Stimulated activated effector memory CD8-positive, alpha-beta T cell treated with anti-CD3 and anti-CD28 coated beads, Interleukin-12 subunit alpha, Interleukin-12 subunit beta, amount 100 ng/mL, for 72 hours (primary cell): ENCODE results near the gene KLHDC10.
A peak's percentile ranks its signal among the peaks of the same experiment; 100 is the strongest.
"Not testable (repeated sequence)": the region's sequence is repeated elsewhere in the genome, so short reads cannot be mapped to it uniquely, and the experiment has no call there.

Experiments
- ATAC-seq: fragments of 150-1000 bp; cut with Tn5 transposase; 2 replicates; pipeline ENCODE4 v1.10.0; 2021
- DNase-seq, 2 donors: peaks; one replicate each; pipeline ENCODE4 v3.0.0; 2021 to 2022; ENCODE audit warnings: low spot score in 2 of 2
- H3K27ac Mint-ChIP-seq: one replicate; pipeline ENCODE4 v1.8.0; 2022; ENCODE audit warnings: mild to moderate bottlenecking, mixed read lengths
- H3K36me3 Mint-ChIP-seq: one replicate; pipeline ENCODE4 v1.8.0; 2022; ENCODE audit warnings: mild to moderate bottlenecking, mixed read lengths
- H3K4me1 Mint-ChIP-seq: one replicate; pipeline ENCODE4 v1.8.0; 2022; ENCODE audit warnings: mixed read lengths
- H3K4me3 Mint-ChIP-seq: one replicate; pipeline ENCODE4 v1.8.0; 2022; ENCODE audit warnings: mild to moderate bottlenecking, mixed read lengths
- H3K9me3 Mint-ChIP-seq: one replicate; pipeline ENCODE4 v1.8.0; 2022; ENCODE audit warnings: mixed read lengths

KLHDC10 gene

GRCh38 chr7:130065500-130066152 lies 4.7 kb upstream of the KLHDC10 start:
- Mint-ChIP-seq H3K27ac (no peak overlapping the region), H3K4me3 (no peak overlapping the region), H3K36me3 (peaks cover 7% of the 10 kb centered on the region), H3K9me3 (no peaks in the 10 kb centered on the region), H3K4me1 (peaks cover 9% of the 10 kb centered on the region)
- no peak for ATAC-seq
- no peak for DNase-seq

- peak overlapping the region; percentile 86 for H3K27ac Mint-ChIP-seq
- H3K36me3 Mint-ChIP-seq = peaks cover 7% of the 10 kb centered on the region
- H3K4me3 Mint-ChIP-seq = peak overlapping the region; percentile 91
- DNase-seq (no peak), ATAC-seq (no peak)
- H3K4me1 Mint-ChIP-seq = peaks cover 30% of the 10 kb centered on the region
- H3K9me3 Mint-ChIP-seq = no peaks in the 10 kb centered on the region
Observed at GRCh38 chr7:130069179-130069977, 956 bp upstream of the KLHDC10 start.

- H3K27ac Mint-ChIP-seq = peak overlapping the region; percentile 86
- peaks cover 43% of the 10 kb centered on the region for H3K4me1 Mint-ChIP-seq
- ATAC-seq (no peak), DNase-seq (no peak)
- H3K36me3 Mint-ChIP-seq = peaks cover 7% of the 10 kb centered on the region
- H3K9me3 Mint-ChIP-seq = no peaks in the 10 kb centered on the region
- peak overlapping the region; percentile 91 for H3K4me3 Mint-ChIP-seq
Observed at GRCh38 chr7:130070861-130071622, 708 bp downstream of the KLHDC10 start.

DNA sequence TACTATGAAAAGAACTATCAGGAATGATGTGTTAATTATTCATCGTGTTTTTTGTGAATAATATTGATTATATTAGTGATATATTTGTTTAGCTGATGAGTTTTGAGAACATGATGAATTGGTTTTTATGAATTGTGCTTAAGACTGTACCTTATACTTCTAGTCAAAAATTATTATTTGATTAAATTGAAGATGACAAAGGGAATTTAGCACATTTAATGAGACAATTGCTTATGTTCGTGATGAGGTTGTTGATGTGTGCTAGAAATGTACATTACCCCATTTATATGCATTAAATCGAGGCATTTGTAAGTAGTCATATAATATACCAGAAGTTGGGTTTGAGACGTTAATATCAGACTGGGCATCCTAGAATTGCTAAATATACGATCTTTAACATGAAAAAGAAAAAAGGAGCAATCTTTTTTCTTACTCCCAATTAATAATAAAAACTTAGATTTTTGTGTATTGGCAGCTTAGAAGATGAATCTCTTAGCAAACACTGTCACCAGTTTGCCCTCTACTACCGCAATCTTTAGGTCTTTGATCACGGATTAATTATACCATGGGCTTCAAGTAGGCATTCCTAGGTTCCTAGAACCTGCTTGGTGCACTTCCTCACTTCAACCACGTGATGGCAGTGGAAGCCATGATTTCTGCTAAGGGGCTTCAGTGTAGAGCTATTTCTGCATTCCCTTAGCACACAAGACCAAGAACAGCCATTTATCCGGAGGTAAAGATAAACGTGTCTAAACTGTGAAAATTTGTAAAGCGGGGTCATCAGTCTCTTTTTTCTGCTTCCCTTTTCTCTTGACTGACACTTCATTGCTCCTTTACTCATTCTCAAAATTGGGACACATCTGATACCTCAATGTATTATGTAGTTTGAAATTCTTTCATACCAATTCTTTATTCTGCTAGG lies 1.6 kb downstream of the KLHDC10 start:
- DNase-seq (peak; percentile 38 to 70), ATAC-seq (peak; percentile 43)
- H3K9me3 Mint-ChIP-seq = no peaks in the 10 kb centered on the region
- H3K27ac Mint-ChIP-seq = no peak overlapping the region
- H3K4me1 Mint-ChIP-seq = peaks cover 43% of the 10 kb centered on the region
- H3K4me3 Mint-ChIP-seq = peak overlapping the region; percentile 91
- peaks cover 7% of the 10 kb centered on the region for H3K36me3 Mint-ChIP-seq

- DNase-seq (peak in 1 of 2 donors; percentile 43), ATAC-seq (no peak)
- H3K9me3 Mint-ChIP-seq = no peaks in the 10 kb centered on the region
- peaks cover 30% of the 10 kb centered on the region for H3K4me1 Mint-ChIP-seq
- H3K4me3 Mint-ChIP-seq = no peak overlapping the region
- H3K27ac Mint-ChIP-seq = no peak overlapping the region
- peaks cover 13% of the 10 kb centered on the region for H3K36me3 Mint-ChIP-seq
Observed at GRCh38 chr7:130079846-130080394, 9.6 kb downstream of the KLHDC10 start.

DNA sequence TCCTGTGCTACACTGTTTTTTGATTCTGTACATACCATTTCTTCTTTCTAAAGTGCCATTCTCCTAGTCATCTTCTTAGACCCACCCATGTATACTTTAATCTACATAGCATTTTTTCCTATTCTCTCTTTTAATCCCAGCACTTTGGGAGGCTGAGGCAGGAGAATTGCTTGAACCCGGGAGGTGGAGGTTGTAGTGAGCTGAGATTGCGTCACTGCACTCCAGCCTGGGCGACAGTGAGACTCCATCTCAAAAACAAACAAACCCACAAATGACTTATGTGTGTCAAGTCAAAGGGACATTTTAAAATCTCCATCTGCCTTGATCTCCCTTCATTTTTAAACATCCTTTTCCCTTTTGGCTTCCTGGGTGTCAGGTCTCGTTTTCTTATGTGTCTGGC lies 13.2 kb downstream of the KLHDC10 start:
- not testable (repeated sequence) for H3K36me3 Mint-ChIP-seq, H3K4me3 Mint-ChIP-seq, H3K9me3 Mint-ChIP-seq, H3K27ac Mint-ChIP-seq, ATAC-seq
- H3K4me1 Mint-ChIP-seq = peaks cover 27% of the 10 kb centered on the region
- peak in 1 of 2 donors; percentile 7 for DNase-seq

- H3K36me3 Mint-ChIP-seq = no peaks in the 10 kb centered on the region
- H3K27ac Mint-ChIP-seq = peak overlapping the region; percentile 4
- ATAC-seq (peak; percentile 28), DNase-seq (peak in 1 of 2 donors; percentile 10)
- no peak overlapping the region for H3K4me3 Mint-ChIP-seq
- H3K9me3 Mint-ChIP-seq = no peaks in the 10 kb centered on the region
- H3K4me1 Mint-ChIP-seq = peaks cover 30% of the 10 kb centered on the region
Observed at GRCh38 chr7:130084037-130084875, 13.9 kb downstream of the KLHDC10 start.

DNA sequence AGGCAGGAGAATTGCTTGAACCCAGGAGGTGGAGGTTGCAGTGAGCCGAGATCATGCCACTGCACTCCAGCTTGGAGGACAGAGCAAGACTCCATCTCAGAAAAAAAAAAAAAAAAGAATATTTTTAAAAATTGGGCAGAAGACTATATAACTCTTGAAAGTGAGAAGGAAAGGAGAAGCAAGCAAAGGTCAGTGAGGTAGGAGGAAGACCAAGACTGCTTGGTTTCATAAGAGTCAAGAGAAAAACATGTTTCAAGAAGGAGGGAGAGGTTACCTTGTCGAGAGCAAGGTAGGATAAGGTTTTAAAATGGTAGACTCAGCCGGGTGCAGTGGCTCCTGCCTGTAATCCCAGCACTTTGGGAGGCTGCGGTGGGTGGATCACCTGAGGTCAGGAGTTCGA lies 14.9 kb downstream of the KLHDC10 start:
- H3K4me3 Mint-ChIP-seq, DNase-seq, ATAC-seq, H3K27ac Mint-ChIP-seq, H3K9me3 Mint-ChIP-seq, H3K36me3 Mint-ChIP-seq: not testable (repeated sequence)
- peaks cover 30% of the 10 kb centered on the region for H3K4me1 Mint-ChIP-seq

GRCh38 chr7:130086938-130087337 lies 16.6 kb downstream of the KLHDC10 start:
- Mint-ChIP-seq H3K4me1 (peaks cover 43% of the 10 kb centered on the region), H3K27ac (no peak overlapping the region), H3K9me3 (no peaks in the 10 kb centered on the region), H3K4me3 (no peak overlapping the region), H3K36me3 (peaks cover 5% of the 10 kb centered on the region)
- DNase-seq (peak in 1 of 2 donors; percentile 18), ATAC-seq (no peak)

DNA sequence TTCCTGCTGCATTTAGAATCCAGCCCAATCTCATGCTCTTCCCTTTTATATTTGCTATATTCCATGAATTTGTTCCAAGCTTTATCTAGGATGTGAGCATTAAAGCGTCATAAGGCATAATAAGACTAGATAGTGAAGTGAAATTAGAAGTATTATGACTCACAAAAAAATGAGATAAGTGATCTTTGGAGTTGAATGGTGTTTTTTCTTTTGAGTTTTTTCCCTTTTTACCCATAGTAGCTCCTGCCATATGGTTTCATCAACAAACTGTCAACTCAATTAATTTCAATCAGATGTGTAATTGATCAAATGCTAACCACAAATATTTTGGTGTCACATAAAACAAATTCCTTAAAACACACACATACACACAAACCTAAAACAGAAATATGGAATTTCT lies 17.0 kb downstream of the KLHDC10 start:
- peaks cover 47% of the 10 kb centered on the region for H3K4me1 Mint-ChIP-seq
- no peak overlapping the region for H3K4me3 Mint-ChIP-seq
- no peaks in the 10 kb centered on the region for H3K9me3 Mint-ChIP-seq
- no peak for ATAC-seq
- DNase-seq = no peak
- no peak overlapping the region for H3K27ac Mint-ChIP-seq
- H3K36me3 Mint-ChIP-seq = peaks cover 5% of the 10 kb centered on the region

DNA sequence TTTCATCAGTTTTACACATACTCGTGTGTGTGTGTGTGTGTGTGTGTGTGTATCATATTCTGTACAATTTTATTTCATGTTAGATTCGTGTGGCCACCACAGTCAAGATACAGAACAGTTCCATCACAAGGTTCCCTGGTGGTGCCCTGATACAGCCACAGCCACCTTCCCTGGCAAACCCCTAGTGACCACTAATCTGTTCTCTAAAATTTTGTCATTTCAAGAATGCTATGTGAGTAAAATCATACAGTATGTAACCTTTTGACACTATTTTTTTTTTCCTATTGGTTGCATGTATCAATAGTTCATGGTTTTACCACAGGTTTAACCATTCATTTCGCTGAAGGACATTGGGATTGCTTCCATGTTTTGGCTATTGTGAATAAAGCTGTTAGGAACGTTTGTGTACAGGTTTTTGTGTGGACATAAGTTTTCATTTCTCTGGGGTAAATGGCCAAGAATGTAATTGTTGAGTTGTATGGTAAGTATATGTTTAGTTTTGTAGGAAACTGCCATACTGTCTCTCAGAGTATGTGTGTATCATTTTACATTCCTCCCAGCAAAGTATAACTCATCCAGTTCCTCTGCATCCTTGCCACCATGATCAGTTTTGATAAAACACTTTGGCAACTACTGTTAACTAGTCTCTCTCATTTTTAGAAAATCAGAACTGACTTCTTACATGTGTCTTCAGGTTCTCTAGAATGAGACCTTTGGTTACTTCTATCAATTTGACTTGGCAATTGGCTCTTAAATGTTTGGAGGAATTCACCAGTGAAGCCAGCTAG lies 20.6 kb downstream of the KLHDC10 start:
- DNase-seq (peak in 1 of 2 donors; percentile 61), ATAC-seq (peak; percentile 97)
- peak overlapping the region; percentile 16 for H3K27ac Mint-ChIP-seq
- peaks cover 33% of the 10 kb centered on the region for H3K4me1 Mint-ChIP-seq
- peaks cover 5% of the 10 kb centered on the region for H3K36me3 Mint-ChIP-seq
- H3K4me3 Mint-ChIP-seq = no peak overlapping the region
- no peaks in the 10 kb centered on the region for H3K9me3 Mint-ChIP-seq

- Mint-ChIP-seq H3K4me1 (peaks cover 32% of the 10 kb centered on the region), H3K9me3 (no peaks in the 10 kb centered on the region), H3K4me3 (no peak overlapping the region), H3K27ac (peak overlapping the region; percentile 67), H3K36me3 (peaks cover 5% of the 10 kb centered on the region)
- ATAC-seq = no peak
- DNase-seq = no peak
Observed at GRCh38 chr7:130091999-130092398, 21.7 kb downstream of the KLHDC10 start.

- no peak overlapping the region for H3K4me3 Mint-ChIP-seq
- H3K9me3 Mint-ChIP-seq = no peaks in the 10 kb centered on the region
- ATAC-seq (no peak), DNase-seq (no peak)
- H3K36me3 Mint-ChIP-seq = peaks cover 5% of the 10 kb centered on the region
- peaks cover 27% of the 10 kb centered on the region for H3K4me1 Mint-ChIP-seq
- peak overlapping the region; percentile 67 for H3K27ac Mint-ChIP-seq
Observed at GRCh38 chr7:130092598-130092997, 22.3 kb downstream of the KLHDC10 start.
